NCI-H1436 treated with DMSO at 0.1 percent for 48 hours (cell line): ENCODE measurements around the gene DUS2.

Experiments
- DNase-seq: peaks from one replicate; lab custom pipeline; 2025; lab: John Stamatoyannopoulos, UW

Gene DUS2

GRCh38 chr16:68077866-68078700 lies 55.0 kb downstream of the DUS2 start:
- DNase-seq = no peak

DNA sequence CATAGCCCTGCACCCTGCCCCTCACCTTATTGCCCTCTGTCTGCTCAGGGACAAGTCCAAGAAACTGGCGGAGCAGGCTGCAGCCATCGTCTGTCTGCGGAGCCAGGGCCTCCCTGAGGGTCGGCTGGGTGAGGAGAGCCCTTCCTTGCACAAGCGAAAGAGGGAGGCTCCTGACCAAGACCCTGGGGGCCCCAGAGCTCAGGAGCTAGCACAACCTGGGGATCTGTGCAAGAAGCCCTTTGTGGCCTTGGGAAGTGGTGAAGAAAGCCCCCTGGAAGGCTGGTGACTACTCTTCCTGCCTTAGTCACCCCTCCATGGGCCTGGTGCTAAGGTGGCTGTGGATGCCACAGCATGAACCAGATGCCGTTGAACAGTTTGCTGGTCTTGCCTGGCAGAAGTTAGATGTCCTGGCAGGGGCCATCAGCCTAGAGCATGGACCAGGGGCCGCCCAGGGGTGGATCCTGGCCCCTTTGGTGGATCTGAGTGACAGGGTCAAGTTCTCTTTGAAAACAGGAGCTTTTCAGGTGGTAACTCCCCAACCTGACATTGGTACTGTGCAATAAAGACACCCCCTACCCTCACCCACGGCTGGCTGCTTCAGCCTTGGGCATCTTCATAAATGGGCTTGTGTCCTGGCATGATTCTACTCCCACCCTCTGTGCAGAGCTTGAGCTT lies 55.8 kb downstream of the DUS2 start:
- DNase-seq = no peak

GRCh38 chr16:68079376-68079625 lies 56.2 kb downstream of the DUS2 start:
- DNase-seq = no peak

DNA sequence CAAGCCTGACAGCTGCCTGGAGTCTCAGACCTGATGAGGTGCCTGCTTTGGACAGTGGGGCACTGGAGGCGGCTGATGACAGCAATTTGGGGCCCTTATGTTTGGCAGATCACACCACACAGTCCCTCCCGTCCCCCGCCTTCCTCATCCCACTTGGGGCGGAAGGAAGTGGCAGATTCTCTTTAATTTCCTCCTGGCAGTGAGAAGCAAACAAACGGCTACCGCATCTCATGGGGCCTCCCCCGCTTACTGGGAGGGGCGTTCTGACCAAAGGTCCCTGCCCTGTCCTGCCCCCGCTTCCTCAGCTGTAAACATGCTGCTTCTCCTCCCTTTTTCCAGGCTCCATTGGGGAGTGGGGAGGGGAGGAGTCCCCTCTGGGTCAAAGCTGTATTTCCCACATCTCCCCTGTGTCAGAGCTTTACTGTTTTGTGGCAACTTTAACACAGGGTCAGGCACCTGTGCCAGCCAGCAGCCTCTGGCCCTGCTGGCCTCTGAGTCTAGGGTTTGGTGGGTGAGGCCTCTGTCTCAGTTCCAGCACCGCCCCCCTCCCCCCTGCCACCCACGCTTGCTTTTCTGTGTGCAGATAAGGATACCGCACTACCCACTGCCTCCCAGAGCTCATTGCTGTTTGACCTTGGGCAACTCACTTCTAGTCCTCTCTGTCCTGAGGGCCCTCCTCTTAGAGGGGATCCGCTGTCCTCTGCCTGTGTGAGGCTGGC lies 56.7 kb downstream of the DUS2 start:
- no peak for DNase-seq

DNA sequence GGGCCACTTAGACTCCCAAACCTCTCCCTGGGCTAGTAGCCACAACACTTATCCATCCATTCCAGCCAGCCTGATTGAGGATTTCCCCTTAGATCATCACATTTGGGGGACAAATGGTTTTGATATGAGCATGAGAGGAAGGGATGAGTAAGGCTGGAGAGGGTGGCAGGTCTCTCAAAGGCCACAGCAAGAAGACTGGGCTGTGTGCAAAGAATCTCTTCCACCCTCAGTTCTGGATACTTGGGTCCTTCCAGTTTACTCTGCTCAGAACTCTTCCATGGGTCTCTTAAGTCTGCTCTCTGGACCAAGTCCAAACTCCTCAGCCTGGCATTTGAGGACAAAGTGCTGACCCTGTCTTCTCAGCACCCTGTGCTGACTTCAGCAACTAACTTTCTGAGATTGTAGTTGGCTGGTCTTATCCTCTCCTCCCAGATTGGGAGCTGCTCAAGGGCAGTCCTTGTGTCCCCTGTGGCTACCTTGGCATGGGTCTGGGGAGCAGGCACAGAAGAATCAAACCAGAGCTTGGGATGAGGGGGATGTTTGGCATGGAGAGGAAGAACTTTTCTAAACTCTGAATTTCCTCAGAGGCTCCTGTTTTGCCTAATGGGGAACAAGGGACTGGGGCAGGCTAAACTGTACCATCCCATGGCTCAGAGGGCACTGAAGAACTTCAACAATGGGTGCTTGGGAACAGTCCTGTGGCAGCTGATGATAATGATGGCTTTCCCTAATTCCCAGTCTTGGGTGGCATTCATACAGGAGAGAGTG lies 59.0 kb downstream of the DUS2 start:
- DNase-seq = no peak

- DNase-seq = no peak
Measured at GRCh38 chr16:68082629-68083238, 59.6 kb downstream of the DUS2 start.

DNA sequence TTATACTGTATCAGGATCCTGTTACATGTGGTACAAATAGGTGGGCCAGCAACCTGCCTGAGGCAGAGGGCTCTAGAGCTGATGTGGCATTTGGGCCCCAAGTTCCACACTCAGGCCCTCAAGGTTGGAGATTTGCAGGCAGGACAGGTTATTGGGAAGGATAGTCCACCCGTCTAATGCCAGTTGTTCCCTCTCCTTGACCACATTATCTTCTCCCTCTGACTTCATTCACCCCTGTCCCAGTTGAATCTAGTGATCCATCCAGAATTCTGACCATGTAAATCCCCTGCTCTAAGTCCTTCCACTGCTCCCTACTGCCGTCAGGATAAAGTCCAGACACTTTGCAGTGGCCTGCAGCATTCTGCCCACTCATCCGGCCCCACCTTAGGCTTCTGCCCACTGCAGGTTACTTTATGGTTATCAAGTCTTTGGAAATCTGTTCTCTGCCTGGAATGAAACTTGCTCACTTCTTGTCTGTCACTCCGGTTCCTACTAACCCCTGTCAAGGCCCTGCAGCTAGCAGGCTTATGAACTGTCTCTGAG lies 60.2 kb downstream of the DUS2 start:
- no peak for DNase-seq

DNA sequence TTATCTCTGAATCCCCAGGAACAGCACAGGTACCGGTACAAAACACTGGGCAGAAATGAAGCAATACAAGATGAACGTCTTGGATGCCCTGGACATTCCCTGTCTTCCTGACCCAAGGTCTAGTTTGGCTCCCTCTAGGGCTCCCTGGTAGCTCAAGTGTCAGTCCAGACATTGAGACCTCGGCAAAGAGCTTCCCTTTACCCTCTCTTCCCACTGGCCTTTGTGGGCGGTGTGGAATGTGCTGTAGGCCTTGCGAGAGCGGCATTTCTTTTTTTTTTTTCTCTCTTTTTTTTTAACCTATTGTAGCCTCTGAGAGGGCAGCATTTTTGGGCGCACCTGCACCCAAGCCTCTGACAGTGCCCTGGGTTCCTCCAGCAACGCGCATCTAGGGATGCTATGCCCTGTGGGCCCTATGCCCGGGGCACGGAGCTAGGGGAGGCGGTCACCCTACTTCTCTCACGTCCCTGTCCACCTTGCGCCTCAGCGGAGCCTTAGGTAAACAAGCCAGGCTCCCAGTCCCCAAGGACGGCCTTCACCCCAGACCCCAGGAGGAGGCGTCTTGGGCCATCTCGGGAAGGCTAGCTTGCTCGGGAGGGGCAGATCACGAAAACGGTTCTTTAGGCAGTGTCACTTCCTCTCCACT lies 60.9 kb downstream of the DUS2 start:
- no peak for DNase-seq

DNA sequence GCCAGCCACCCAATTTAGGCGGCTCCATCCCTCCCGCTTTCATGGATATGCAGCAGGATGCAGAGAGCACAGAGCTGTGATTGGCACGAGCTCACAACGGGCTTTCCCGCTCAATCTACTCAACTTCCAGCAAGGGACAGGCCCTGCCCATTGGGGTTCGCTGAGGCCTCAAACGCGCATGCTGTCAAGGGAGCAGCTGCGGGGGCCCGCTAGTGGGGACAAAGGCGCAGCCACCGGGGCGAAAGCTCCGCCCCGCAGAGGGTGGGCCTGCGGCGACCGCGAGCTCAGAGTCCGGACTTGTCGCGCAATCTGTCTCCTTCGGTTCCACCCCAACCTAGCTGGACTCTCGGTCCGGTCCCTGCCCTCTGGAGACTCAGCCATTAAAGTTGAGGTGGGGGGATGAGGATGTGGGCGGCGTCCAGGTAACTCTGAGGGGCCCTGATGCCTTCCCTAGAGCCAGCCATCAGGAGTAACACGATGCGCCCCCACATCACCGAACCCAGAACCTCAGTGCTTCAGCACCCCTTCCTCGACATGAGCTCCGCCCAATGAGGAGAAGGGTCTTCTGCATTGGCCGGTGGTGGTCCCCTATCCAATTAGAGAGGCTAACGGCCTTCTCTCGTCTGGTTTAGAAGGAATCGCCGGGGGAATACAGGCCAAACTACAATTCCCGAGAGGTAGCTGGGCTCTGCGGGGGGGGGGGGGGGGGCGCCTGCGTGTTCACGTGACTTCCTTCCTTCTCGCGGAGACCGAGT lies 61.6 kb downstream of the DUS2 start:
- DNase-seq = peak; percentile 70

- DNase-seq = peak; percentile 86
Measured at GRCh38 chr16:68085259-68086071, 62.4 kb downstream of the DUS2 start, which contains the start of gene NFATC3. Gene NFATC3, plus strand, starts transcription at chr16:68085370. Its CDS starts 312 bp downstream, at chr16:68085682.

GRCh38 chr16:68086336-68086841 lies 63.3 kb downstream of the DUS2 start:
- no peak for DNase-seq

- no peak for DNase-seq
Measured at GRCh38 chr16:68086860-68087268, 63.8 kb downstream of the DUS2 start.

DNA sequence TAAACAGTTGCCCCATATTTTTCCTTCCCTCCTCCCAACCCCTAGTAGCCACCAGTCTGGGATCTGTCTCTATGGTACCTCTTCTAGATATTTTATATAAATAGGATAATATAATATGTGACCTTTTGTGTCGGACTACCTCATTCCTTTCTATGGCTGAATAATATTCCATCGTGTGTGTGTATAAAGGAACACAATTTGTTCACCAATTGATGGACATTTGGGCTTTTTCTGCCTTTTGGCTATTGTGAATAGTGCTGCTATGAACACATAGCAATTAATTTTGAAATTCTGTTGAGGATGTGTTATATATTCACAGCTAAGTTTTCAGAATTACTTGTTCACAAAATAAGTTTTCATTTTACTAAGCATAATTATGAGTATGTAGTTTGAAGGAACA lies 64.6 kb downstream of the DUS2 start:
- DNase-seq = no peak

DNA sequence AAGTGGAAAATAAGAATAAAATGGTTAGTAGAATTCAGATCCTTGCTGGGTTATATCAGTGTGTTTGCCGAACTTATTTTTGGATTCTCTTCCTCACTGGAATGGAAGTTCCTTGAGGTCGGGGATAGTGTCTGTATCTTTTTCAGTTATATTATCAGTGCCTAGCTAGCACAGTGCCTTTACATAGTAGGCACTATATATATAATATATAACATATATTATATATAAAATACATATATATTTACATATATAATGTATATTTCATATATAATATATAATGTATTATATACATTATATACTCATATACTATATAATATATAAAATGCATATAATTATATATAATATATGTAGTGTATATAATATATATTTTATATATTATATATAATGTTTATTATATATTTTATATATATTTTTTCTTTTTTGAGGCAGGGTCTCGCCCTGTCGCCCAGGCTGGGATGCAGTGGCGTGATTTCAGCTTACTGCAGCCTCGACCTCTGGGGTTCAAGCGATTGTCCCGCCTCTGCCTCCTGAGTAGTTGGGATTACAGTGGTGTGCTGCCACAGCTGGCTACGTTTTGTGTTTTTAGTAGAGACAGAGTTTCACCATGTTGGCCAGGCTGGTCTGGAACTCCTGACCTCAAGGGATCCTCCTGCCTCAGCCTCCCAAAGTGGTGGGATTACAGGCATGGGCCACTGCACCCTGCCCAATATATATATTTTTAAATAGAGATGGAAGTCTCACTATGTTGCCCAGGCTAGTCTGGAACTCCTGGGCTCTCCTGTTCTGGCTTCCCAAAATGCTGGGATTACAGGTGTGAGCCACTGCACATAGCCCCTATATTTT lies 65.3 kb downstream of the DUS2 start:
- no peak for DNase-seq

GRCh38 chr16:68089067-68089466 lies 66.0 kb downstream of the DUS2 start:
- DNase-seq = no peak

- no peak for DNase-seq
Measured at GRCh38 chr16:68090130-68090529, 67.0 kb downstream of the DUS2 start.

- DNase-seq = no peak
Measured at GRCh38 chr16:68090533-68090932, 67.4 kb downstream of the DUS2 start.
